Thoracic aorta (tissue), 2 donors: ENCODE data around the gene PRSS22. TPM values are rescaled to one million over a fixed set of nuclear protein-coding genes. Genes with fewer than 3 reads are reported as not detected.

Experiments used
- ATAC-seq: fragments of 150-250 bp; one replicate; pipeline ENCODE4 v1.8.0; 2017; ENCODE audit warnings: low read depth; ENCODE audit not compliant: insufficient number of reproducible peaks, low FRiP score
- DNase-seq: peaks from one replicate; pipeline ENCODE4 v3.0.0-alpha.2; 2020; ENCODE audit warnings: low spot score
- H3K27ac ChIP-seq, 2 donors: fragments of 200-600 bp; sonication (generic); 1 replicate in 1 of 2; 2 replicates in 1 of 2; pipeline ENCODE4 v1.5.1; 2016; ENCODE audit warnings: mild to moderate bottlenecking in 2 of 2, moderate library complexity in 2 of 2
- H3K27me3 ChIP-seq: fragments of 200-600 bp; sonication (generic); replicated peaks from 2 replicates; pipeline ENCODE4 v1.6.0; 2016; ENCODE audit warnings: mild to moderate bottlenecking; ENCODE audit not compliant: insufficient read depth
- H3K36me3 ChIP-seq: fragments of 200-600 bp; sonication (generic); one replicate; pipeline ENCODE4 v1.5.1; 2016
- H3K4me1 ChIP-seq, 2 donors: fragments of 200-600 bp; sonication (generic); 1 replicate in 1 of 2; 2 replicates in 1 of 2; pipeline versions ENCODE4 v1.5.1 to v1.6.0; 2016; ENCODE audit warnings: low read depth in 2 of 2, mild to moderate bottlenecking in 1 of 2; ENCODE audit not compliant: control insufficient read depth in 1 of 2
- H3K4me3 ChIP-seq: fragments of 200-600 bp; sonication (generic); 2 replicates; pipeline ENCODE4 v1.5.1; 2016; ENCODE audit warnings: mild to moderate bottlenecking
- H3K9me3 ChIP-seq: fragments of 200-600 bp; sonication (generic); 2 replicates; pipeline ENCODE4 v1.5.1; 2016
- CTCF ChIP-seq: fragments of 200-600 bp; sonication (generic); IDR thresholded peaks from one replicate; pipeline ENCODE4 v1.5.1; 2019; ENCODE audit warnings: antibody characterized with exemption
- total RNA-seq, 2 donors: library from RNA; depleted of rRNA; stranded (reverse); fragments of >200 nt; gene quantifications; one replicate each; pipeline versions ENCODE4 v1.1.0 to v1.2.3, GENCODE V29; 2016

The PRSS22 gene
- total RNA-seq, 2 donors from 2014 or later, result not detected

GRCh38 chr16:2815299-2815771 lies 42.6 kb downstream of the PRSS22 start:
- DNase-seq (no peak), ATAC-seq (no peak)
- no peak for TF ChIP-seq CTCF
- no peaks in the 10 kb centered on the region for H3K36me3 ChIP-seq
- H3K27me3 ChIP-seq, result no peaks in the 10 kb centered on the region
- no peak overlapping the region for H3K4me3 ChIP-seq
- H3K9me3 ChIP-seq, result no peaks in the 10 kb centered on the region
- no peaks in the 10 kb centered on the region for H3K4me1 ChIP-seq
- H3K27ac ChIP-seq, result no peak overlapping the region

GRCh38 chr16:2814551-2815298 lies 43.2 kb downstream of the PRSS22 start:
- Histone ChIP-seq H3K27ac (no peak overlapping the region), H3K36me3 (no peaks in the 10 kb centered on the region), H3K9me3 (no peaks in the 10 kb centered on the region), H3K4me1 (no peaks in the 10 kb centered on the region), H3K27me3 (no peaks in the 10 kb centered on the region), H3K4me3 (no peak overlapping the region)
- no peak for TF ChIP-seq CTCF
- DNase-seq, result no peak
- no peak for ATAC-seq

DNA sequence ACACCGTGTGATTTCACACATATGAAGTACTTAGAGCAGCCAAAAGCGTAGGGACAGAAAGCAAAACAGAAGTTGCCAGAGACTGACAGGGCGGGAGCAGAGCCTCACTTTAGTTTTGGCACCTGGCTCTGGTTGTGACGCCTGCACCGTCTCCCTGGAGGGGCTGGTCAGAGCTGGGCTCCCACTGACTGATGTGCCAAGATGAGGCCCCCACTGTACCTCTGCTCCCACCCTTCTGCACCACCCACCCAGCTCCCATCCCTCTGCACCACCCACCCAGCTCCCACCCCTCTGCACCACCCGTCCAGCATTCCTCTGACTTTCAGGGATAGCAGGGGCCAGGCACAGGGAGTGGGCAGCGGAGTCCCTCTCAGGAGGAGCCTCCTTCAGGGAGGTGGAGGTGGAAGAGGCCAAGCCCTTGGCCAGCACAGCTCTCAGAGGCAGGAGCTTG lies 44.2 kb downstream of the PRSS22 start:
- Histone ChIP-seq H3K27ac (no peak overlapping the region), H3K27me3 (no peaks in the 10 kb centered on the region), H3K4me3 (no peak overlapping the region), H3K4me1 (no peaks in the 10 kb centered on the region), H3K36me3 (no peaks in the 10 kb centered on the region), H3K9me3 (no peaks in the 10 kb centered on the region)
- DNase-seq, result no peak
- no peak for ATAC-seq
- no peak for TF ChIP-seq CTCF

DNA sequence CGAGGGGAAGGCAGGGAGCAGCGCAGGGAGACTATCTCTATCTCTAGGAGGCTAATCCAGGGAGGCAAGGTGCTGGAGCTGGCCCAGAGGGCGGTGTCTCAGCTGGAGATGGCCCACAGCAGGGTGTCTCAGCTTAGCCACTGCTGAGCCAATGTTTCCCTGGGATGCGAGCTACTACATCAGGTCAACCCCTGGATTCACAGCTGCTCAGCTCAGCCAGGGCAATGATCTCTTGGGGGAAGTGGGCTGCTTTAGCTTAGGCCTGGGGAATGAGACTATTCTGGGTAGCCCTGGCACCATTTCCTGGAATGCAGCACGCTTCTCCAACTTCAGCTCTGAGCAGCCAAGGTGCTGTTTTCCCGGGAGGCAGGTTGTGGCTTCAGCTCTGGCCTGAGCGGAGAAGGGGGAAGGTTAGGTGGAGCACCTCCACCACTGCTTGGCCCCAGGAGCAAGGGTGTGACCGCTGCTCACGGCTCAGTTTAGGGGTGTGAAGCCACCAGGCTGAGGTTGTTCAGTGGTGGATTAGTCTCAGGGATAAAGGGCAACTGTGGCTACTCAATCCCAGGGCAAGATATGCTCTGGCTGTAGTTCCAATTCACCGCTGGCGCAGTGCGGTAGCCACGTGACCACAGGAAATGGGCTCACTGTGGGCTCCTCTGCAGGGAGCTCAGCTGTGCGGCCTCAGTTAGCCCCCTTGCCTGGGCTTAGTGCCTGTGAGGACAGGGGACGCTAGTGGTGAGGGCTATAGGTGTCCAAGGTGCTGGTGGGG lies 46.1 kb downstream of the PRSS22 start:
- ATAC-seq, result no peak
- Histone ChIP-seq H3K36me3 (no peaks in the 10 kb centered on the region), H3K27me3 (no peaks in the 10 kb centered on the region), H3K4me1 (no peaks in the 10 kb centered on the region), H3K27ac (no peak overlapping the region), H3K9me3 (no peaks in the 10 kb centered on the region), H3K4me3 (no peak overlapping the region)
- no peak for TF ChIP-seq CTCF
- no peak for DNase-seq

DNA sequence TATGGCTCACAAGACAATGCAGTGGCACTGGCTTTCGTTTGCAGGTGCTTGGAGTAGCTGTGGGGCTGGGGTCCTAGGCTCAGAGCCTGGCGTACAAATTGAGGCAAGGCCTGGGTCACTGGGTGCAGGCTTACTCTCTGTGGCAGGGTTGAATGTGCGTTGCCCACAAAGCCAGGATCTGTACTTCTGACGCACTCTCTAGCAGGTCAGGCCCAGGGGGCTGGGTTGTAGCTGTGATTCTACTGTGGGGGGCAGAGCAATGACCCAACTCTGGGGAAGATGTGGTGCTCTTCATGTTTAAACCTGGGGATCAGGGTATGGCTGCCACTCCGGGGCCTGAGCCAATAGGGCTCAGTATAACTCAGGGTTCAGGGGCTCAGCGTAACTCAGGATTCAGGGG lies 47.3 kb downstream of the PRSS22 start:
- no peak overlapping the region for H3K4me3 ChIP-seq
- ATAC-seq (no peak), DNase-seq (no peak)
- no peaks in the 10 kb centered on the region for H3K4me1 ChIP-seq
- no peak overlapping the region for H3K27ac ChIP-seq
- no peaks in the 10 kb centered on the region for H3K27me3 ChIP-seq
- no peaks in the 10 kb centered on the region for H3K36me3 ChIP-seq
- TF ChIP-seq CTCF, result no peak
- H3K9me3 ChIP-seq, result no peaks in the 10 kb centered on the region
